ENCODE data around the gene MAST2.

GRCh38 chr1:45943185-45943584 lies 139.8 kb downstream of the MAST2 start:
- no peak for TF ChIP-seq SP1 (IDR thresholded peaks at IDR 0.05; ENCODE audit: low read depth)
- TF ChIP-seq CTCF (IDR thresholded peaks at IDR 0.05 in 2 of 3, conservative IDR thresholded peaks at IDR 0.05 in 1 of 3; ENCODE audit: borderline replicate concordance in 1 of 3, insufficient read depth in 1 of 3, low read depth in 2 of 3, low read length in 2 of 3), result no peak
- TF ChIP-seq POLR2A (IDR thresholded peaks at IDR 0.05; ENCODE audit: borderline replicate concordance, extremely low read depth, insufficient read depth, insufficient read length), result no peak
- TF ChIP-seq ZBTB33 (IDR thresholded peaks at IDR 0.05; ENCODE audit: extremely low read depth, insufficient replicate concordance, low read length), result no peak
- no peak for TF ChIP-seq REST (IDR thresholded peaks at IDR 0.05; ENCODE audit: low read depth)
- no peak for TF ChIP-seq CBX3 (IDR thresholded peaks at IDR 0.05; ENCODE audit: low read depth)
- no peak for TF ChIP-seq POLR2AphosphoS5 (IDR thresholded peaks at IDR 0.05; ENCODE audit: low read depth, low read length)
- no peak for TF ChIP-seq EZH2 (IDR thresholded peaks at IDR 0.05)
- no peak for TF ChIP-seq EGR1 (IDR thresholded peaks at IDR 0.05; ENCODE audit: low read depth)
- TF ChIP-seq SRF (IDR thresholded peaks at IDR 0.05; ENCODE audit: low read depth), result no peak
- TF ChIP-seq TCF7L2 (IDR thresholded peaks at IDR 0.05; ENCODE audit: borderline replicate concordance, extremely low read depth, insufficient read depth, insufficient read length), result no peak
